Rectal smooth muscle tissue (tissue), 1 donor: ENCODE results near the gene PCDHA9.
A peak's percentile ranks its signal among the peaks of the same experiment; 100 is the strongest.
"Not testable (repeated sequence)": the region's sequence is repeated elsewhere in the genome, so short reads cannot be mapped to it uniquely, and the experiment has no call there.

Source experiments
- H3K27ac ChIP-seq: one replicate; pipeline ENCODE4 v1.7.0; 2013; ENCODE audit warnings: low read depth, low read length, inconsistent platforms
- H3K27me3 ChIP-seq: one replicate; pipeline ENCODE4 v1.7.0; 2013; ENCODE audit warnings: low read length; ENCODE audit not compliant: control insufficient read depth, insufficient read depth
- H3K36me3 ChIP-seq: one replicate; pipeline ENCODE4 v1.7.0; 2013; ENCODE audit warnings: low read length; ENCODE audit not compliant: control insufficient read depth, insufficient read depth
- H3K4me1 ChIP-seq: one replicate; pipeline ENCODE4 v1.7.0; 2013; ENCODE audit warnings: low read length; ENCODE audit not compliant: control insufficient read depth, insufficient read depth
- H3K4me3 ChIP-seq: one replicate; pipeline ENCODE4 v1.7.0; 2013; ENCODE audit warnings: low read length
- H3K9ac ChIP-seq: one replicate; pipeline ENCODE4 v1.7.0; 2013; ENCODE audit warnings: low read length

PCDHA9 gene

GRCh38 chr5:140848139-140849102 lies at the start of gene PCDHA9:
Gene PCDHA9, plus strand, starts transcription at chr5:140848382. Its CDS starts 114 bp downstream, at chr5:140848496.
- H3K4me3 ChIP-seq, H3K9ac ChIP-seq, H3K27me3 ChIP-seq, H3K27ac ChIP-seq, H3K4me1 ChIP-seq, H3K36me3 ChIP-seq: not testable (repeated sequence)

DNA sequence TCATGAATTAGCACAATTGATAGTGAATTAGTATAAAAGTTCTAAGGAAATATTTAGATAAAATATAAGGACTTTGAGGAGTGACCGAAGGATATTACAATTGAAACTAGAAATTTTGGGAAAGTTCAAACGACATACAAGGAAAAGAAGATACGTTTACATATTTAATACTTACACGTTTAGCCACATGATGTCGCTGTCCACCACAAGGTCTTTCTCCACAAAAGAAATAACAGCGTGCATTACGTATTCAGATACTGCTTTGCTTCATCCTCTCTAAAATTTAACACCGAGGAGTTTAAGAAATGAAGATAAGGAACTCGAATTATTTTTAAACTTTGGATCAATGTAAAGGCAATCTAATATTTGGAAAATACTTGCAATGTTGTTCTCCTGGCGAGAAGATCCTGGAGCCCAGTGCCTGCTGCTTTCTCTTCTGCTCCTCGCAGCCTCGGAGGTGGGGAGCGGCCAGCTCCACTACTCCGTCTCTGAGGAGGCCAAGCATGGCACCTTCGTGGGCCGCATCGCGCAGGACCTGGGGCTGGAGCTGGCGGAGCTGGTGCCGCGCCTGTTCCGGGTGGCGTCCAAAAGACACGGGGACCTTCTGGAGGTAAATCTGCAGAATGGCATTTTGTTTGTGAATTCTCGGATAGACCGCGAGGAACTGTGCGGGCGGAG lies 47.2 kb upstream of the PCDHA9 start, which contains the start of gene PCDHA3:
PCDHA3 (plus strand) TSS at position 242 of the 678 bp plus-strand sequence.
- Histone ChIP-seq H3K27me3 (no peaks in the 10 kb centered on the region), H3K9ac (no peak within 1 kb of the TSS), H3K36me3 (no peaks in the 10 kb centered on the region), H3K4me1 (no peaks in the 10 kb centered on the region), H3K27ac (no peak within 1 kb of the TSS), H3K4me3 (peak within 1 kb of the TSS; percentile 14)

DNA sequence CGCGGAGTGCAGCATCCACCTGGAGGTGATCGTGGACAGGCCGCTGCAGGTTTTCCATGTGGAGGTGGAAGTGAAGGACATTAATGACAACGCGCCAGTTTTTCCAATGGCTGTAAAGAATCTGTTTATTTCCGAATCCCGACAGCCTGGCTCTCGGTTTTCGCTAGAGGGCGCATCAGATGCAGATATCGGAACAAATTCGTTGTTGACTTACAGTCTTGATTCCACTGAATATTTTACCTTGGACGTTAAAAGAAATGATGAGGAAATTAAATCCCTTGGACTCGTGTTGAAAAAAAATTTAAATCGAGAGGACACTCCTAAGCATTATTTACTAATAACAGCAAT lies 46.7 kb upstream of the PCDHA9 start:
- H3K27me3 ChIP-seq = no peaks in the 10 kb centered on the region
- H3K36me3 ChIP-seq = no peaks in the 10 kb centered on the region
- no peak overlapping the region for H3K9ac ChIP-seq
- no peak overlapping the region for H3K4me3 ChIP-seq
- H3K4me1 ChIP-seq = no peaks in the 10 kb centered on the region
- no peak overlapping the region for H3K27ac ChIP-seq

DNA sequence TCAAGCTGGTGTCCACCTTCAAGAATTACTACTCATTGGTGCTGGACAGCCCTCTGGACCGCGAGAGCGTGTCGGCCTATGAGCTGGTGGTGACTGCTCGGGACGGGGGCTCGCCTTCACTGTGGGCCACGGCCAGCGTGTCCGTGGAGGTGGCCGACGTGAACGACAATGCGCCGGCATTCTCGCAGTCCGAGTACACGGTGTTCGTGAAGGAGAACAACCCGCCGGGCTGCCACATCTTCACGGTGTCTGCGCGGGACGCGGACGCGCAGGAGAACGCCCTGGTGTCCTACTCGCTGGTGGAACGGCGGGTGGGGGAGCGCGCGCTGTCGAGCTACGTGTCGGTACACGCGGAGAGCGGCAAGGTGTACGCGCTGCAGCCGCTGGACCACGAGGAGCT lies 45.8 kb upstream of the PCDHA9 start:
- H3K27ac ChIP-seq, H3K27me3 ChIP-seq, H3K4me3 ChIP-seq, H3K9ac ChIP-seq, H3K36me3 ChIP-seq, H3K4me1 ChIP-seq: not testable (repeated sequence)

DNA sequence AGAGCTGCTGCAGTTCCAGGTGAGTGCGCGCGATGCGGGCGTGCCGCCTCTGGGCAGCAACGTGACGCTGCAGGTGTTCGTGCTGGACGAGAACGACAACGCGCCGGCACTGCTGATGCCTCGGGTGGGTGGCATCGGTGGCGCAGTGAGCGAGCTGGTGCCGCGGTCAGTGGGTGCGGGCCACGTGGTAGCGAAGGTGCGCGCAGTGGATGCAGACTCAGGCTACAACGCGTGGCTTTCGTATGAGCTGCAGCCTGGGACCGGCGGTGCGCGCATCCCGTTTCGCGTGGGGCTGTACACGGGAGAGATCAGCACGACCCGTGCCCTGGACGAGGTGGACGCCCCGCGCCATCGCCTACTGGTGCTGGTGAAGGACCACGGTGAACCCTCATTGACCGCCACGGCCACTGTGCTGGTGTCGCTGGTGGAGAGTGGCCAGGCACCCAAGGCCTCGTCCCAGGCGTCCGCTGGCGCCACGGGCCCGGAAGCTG lies 45.4 kb upstream of the PCDHA9 start:
- no peak overlapping the region for H3K4me3 ChIP-seq
- H3K9ac ChIP-seq = no peak overlapping the region
- no peaks in the 10 kb centered on the region for H3K27me3 ChIP-seq

DNA sequence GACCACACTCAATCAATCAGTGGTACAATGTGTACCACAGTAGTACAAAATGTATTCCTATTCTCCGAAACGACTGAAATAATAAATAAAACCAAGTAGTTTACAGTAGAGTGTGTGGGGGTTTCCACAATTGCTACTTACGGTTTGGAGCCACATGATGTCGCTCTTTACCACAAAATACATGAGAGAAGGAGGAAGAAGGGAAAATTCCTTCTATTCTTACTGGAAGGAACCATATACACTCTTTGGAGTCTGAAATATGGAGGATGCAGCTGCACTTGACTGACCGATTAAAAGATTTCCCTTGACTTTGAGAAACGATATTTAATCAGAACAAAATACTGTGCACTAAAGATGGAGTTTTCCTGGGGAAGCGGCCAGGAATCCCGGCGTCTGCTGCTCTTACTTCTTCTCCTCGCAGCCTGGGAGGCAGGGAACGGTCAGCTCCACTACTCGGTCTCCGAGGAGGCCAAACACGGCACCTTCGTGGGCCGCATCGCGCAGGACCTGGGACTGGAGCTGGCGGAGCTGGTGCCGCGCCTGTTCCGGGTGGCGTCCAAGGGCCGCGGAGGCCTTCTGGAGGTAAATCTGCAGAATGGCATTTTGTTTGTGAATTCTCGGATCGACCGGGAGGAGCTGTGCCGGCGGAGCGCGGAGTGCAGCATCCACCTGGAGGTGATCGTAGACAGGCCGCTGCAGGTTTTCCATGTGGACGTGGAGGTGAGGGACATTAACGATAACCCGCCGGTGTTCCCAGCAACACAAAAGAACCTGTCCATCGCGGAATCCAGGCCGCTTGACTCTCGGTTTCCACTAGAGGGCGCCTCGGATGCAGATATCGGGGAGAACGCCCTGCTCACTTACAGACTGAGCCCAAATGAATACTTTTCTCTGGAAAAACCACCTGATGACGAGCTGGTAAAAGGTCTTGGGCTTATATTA lies 41.1 kb upstream of the PCDHA9 start, which contains the start of gene PCDHA4:
PCDHA4 (plus strand) TSS at position 235 of the 942 bp plus-strand sequence.
- Histone ChIP-seq H3K9ac (no peak within 1 kb of the TSS), H3K27ac (no peak within 1 kb of the TSS), H3K36me3 (no peaks in the 10 kb centered on the region), H3K4me3 (peak within 1 kb of the TSS; percentile 40), H3K4me1 (no peaks in the 10 kb centered on the region), H3K27me3 (no peaks in the 10 kb centered on the region)

More for the DNA sequence above, 45.4 kb upstream of the PCDHA9 start:
- Histone ChIP-seq H3K4me1 (no peaks in the 10 kb centered on the region), H3K36me3 (no peaks in the 10 kb centered on the region), H3K27ac (no peak overlapping the region)

DNA sequence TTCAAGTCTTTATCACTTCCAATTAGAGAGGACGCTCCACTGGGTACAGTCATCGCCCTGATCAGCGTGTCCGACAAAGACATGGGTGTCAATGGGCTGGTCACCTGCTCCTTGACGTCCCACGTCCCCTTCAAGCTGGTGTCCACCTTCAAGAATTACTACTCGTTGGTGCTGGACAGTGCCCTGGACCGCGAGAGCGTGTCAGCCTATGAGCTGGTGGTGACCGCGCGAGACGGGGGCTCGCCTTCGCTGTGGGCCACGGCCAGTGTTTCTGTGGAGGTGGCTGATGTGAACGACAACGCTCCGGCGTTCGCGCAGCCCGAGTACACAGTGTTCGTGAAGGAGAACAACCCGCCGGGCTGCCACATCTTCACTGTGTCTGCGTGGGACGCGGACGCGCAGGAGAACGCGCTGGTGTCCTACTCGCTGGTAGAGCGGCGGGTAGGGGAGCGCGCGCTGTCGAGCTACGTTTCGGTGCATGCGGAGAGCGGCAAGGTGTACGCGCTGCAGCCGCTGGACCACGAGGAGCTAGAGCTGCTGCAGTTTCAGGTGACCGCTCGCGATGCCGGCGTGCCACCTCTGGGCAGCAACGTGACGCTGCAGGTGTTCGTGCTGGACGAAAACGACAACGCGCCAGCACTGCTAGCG lies 39.8 kb upstream of the PCDHA9 start:
- H3K4me1 ChIP-seq, H3K4me3 ChIP-seq, H3K36me3 ChIP-seq, H3K27ac ChIP-seq, H3K27me3 ChIP-seq, H3K9ac ChIP-seq: not testable (repeated sequence)

GRCh38 chr5:140808889-140809291 lies 39.3 kb upstream of the PCDHA9 start:
- H3K27ac ChIP-seq = no peak overlapping the region
- no peaks in the 10 kb centered on the region for H3K4me1 ChIP-seq
- no peak overlapping the region for H3K9ac ChIP-seq
- no peak overlapping the region for H3K4me3 ChIP-seq
- H3K27me3 ChIP-seq = no peaks in the 10 kb centered on the region
- H3K36me3 ChIP-seq = no peaks in the 10 kb centered on the region

GRCh38 chr5:140821375-140822280 lies 26.6 kb upstream of the PCDHA9 start, which contains the start of gene PCDHA5:
Gene PCDHA5, plus strand, starts transcription at chr5:140821613.
- Histone ChIP-seq H3K4me3 (no peak within 1 kb of the TSS), H3K27me3 (no peaks in the 10 kb centered on the region), H3K36me3 (no peaks in the 10 kb centered on the region), H3K27ac (no peak within 1 kb of the TSS), H3K4me1 (no peaks in the 10 kb centered on the region), H3K9ac (no peak within 1 kb of the TSS)

DNA sequence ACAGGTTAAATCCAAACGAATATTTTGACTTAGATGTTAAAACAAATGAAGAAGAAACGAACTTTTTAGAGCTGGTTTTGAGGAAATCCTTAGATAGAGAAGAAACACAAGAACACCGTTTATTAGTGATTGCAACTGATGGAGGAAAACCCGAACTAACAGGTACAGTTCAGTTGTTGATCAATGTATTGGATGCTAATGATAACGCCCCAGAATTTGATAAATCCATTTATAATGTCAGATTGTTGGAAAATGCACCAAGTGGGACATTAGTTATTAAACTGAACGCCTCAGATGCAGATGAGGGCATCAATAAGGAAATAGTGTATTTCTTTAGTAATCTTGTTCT lies 25.9 kb upstream of the PCDHA9 start:
- no peaks in the 10 kb centered on the region for H3K36me3 ChIP-seq
- no peak overlapping the region for H3K9ac ChIP-seq
- no peaks in the 10 kb centered on the region for H3K27me3 ChIP-seq
- no peak overlapping the region for H3K4me3 ChIP-seq
- H3K4me1 ChIP-seq = no peaks in the 10 kb centered on the region
- no peak overlapping the region for H3K27ac ChIP-seq

DNA sequence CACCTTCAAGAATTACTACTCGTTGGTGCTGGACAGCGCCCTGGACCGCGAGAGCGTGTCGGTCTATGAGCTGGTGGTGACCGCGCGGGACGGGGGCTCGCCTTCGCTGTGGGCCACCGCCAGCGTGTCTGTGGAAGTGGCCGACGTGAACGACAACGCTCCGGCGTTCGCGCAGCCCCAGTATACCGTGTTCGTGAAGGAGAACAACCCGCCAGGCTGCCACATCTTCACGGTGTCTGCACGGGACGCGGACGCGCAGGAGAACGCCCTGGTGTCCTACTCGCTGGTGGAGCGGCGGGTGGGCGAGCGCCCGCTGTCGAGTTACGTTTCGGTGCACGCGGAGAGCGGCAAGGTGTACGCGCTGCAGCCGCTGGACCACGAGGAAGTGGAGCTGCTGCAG lies 25.2 kb upstream of the PCDHA9 start:
- H3K9ac ChIP-seq, H3K4me1 ChIP-seq, H3K27ac ChIP-seq, H3K36me3 ChIP-seq, H3K27me3 ChIP-seq, H3K4me3 ChIP-seq: not testable (repeated sequence)
